Measurements from ENCODE around the gene PRAMEF15.
A peak's percentile ranks its signal among the peaks of the same experiment; 100 is the strongest.
"Not testable (repeated sequence)": the region's sequence is repeated elsewhere in the genome, so short reads cannot be mapped to it uniquely, and the experiment has no call there.

PRAMEF15 gene

DNA sequence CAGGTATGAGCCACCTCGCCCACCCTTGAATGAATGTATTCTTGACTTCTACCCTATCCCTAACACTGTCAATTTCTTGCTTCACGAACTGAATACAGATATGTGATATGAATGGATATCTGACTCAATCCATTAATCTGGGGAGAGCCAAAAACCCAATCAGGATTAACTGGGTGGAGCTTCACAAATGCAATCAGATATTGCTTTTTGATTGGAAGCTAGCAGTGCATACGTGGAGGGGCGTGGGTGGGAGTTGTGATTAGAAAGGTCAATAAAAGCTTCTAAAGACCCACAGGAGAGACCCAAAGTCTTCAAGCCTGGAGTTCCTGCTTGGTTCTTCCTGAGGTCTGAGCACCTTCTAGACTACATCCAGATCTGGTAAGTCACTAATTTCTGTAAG, at the start of gene PRAMEF15:
PRAMEF15 (plus strand) TSS at position 301 of the 400 bp plus-strand sequence. CDS start 2,827 bp downstream, outside the sequence.
- DNase-seq (ENCODE audit: low spot score), result not testable (repeated sequence)

DNA sequence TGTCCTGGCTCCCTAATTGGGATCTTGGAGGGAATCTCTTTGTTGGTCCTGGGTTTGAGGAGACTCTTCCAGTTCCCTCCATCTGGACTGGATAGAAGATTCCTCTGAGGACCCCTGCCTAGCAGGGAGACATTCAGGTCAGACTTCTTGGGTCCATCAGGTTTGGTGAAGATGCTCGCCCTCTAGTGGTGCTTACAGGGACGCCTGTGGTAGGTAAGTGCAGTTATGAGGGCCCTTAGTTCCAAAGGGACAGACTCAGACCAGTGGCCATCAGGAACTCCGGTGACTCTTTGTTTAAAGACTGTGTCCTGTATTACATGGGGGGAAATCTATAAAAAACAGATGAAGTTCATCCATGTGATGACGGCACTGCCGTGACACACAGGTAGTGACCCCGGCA, 38.4 kb upstream of the PRAMEF15 start:
- not testable (repeated sequence) for DNase-seq (ENCODE audit: low spot score)

DNA sequence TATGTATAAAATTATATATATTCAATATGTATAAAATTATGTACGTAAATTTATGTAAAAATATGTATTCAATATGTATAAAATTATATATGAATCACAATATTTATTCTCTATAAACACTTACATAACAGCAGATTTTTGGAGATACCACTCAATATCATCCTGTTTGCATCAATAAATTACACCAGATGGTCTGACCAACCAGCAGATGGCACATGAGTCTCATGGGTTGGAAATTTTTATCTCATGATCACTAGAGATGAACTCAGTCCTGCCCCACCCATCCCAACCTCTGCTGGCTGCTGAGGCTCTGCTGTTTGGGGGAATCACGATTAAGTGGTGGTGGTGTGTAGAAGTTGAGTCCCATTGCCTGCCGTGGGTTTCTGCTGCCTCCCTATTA, 35.8 kb upstream of the PRAMEF15 start:
- not testable (repeated sequence) for DNase-seq (ENCODE audit: low spot score)

DNA sequence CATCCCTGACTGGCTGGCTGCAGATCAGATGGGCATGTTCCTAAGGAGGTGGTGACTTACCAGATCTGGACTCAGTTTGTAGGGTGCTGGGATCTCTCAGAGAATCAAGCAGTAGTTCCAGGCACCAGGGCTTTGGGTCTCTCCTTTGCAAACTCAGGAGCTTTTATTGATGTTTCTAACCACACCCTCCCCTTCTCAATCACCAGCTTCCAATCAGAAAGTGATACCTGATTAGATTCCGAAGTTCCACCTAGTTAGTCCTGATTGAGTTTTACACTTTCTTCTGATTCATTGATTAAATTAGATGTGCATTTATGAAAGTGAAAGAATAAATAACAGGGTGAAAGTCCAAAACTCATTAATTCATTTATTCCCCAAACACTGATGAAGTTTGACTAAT, 30.3 kb upstream of the PRAMEF15 start, which contains the start of gene PRAMEF8:
PRAMEF8 (minus strand) TSS at position 101 of the 400 bp plus-strand sequence. CDS start 1,046 bp downstream, outside the sequence.
- not testable (repeated sequence) for DNase-seq (ENCODE audit: low spot score)

DNA sequence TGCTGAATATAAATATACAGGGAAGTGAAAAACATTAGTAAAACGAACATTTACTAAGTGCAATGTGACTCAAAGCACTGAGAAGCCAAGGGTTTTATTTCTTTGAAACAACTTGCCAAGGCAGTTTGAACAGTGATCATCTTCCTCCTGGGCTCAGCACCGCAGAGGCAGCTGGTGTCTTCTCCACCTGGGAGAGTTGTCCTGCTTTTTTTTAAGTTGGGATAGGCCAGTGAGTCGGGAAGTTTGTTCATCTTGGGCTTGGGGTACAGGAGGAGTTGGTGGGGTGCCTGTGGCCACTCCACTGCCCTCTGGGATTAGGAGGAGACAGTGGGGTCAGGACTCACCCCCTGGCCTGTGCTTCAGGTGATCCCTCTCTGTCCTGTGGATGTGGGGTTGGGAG, 26.4 kb upstream of the PRAMEF15 start:
- DNase-seq (ENCODE audit: low spot score), result not testable (repeated sequence)

DNA sequence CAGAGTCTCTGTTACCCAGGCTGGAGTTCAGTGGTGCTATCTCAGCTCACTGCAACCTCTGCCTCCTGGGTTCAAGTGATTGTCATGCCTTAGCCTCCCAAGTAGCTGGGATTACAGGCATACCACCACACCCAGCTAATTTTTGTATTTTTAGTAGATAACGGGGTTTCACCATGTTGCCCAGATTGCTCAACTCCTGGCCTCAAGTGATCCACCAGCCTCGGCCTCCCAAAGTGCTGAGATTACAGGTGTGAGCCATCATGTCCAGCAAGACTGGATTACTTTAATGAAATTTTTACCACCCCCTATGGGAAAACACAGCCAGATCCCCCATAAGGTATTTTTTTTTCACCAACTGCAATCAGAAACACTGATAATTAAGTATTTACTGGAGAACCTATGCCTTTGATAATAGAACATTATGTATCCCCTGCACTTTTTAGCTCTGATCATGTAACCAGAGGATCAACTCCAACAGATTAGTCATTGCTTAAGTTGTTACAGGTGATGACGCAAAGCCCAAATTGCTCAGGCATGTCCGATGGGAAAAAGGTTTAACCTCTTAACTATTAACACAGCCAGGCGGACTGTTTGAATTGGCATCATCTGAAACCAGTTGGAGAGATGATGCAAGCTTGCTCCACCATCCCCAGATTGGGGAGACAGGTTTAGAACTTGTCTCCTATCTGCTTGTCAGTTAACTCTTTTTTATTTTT, 18.0 kb upstream of the PRAMEF15 start:
- DNase-seq (ENCODE audit: low spot score), result not testable (repeated sequence)

DNA sequence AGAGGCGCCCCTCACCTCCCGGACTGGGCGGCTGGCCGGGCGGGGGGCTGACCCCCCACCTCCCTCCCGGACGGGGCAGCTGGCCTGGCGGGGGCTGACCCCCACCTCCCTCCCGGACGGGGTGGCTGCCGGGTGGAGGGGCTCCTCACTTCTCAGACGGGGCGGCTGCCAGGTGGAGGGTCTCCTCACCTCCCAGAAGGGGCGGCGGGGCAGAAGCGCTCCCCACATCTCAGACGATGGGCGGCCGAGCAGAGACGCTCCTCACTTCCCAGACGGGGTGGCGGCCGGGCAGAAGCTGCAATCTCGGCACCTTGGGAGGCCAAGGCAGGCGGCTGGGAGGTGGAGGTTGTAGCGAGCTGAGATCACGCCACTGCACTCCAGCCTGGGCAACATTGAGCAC, 16.7 kb upstream of the PRAMEF15 start:
- not testable (repeated sequence) for DNase-seq (ENCODE audit: low spot score)

DNA sequence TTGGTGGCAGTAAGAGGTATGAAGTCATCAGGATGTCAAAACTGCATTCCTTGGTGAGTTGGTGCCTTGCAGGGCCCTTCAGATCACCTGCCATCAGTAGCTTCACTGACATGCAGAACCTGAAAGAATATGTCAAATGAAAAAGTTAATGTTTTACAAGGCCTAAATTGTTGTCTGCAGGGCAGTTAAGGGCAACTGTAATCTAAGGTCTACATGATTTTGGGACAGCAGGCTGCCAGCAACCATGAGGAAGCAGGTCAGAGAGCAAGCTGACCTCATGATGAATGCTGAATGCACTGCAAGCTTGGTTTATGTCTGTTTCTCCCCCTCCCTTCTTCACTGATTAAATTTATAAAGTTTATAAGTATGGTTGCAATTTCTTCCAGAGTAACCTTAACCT, 13.2 kb upstream of the PRAMEF15 start:
- not testable (repeated sequence) for DNase-seq (ENCODE audit: low spot score)

DNA sequence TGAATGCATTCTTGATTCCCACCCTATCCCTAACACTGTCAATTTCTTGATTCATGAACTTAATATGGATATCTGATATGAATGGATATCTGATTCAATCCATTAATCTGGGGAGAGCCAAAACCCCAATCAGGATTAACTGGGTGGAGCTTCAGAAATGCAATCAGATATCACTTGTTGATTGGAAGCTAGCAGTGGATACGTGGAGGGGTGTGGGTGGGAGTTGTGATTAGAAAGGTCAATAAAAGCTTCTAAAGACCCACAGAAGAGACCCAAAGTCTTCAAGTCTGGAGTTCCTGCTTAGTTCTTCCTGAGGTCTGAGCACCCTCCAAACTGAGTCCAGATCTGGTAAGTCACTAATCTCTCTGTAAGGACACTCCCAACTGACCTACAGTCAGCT, 12.1 kb upstream of the PRAMEF15 start, which contains the start of gene PRAMEF33:
PRAMEF33 (plus strand) TSS at position 301 of the 400 bp plus-strand sequence. CDS start 2,416 bp downstream, outside the sequence.
- not testable (repeated sequence) for DNase-seq (ENCODE audit: low spot score)

DNA sequence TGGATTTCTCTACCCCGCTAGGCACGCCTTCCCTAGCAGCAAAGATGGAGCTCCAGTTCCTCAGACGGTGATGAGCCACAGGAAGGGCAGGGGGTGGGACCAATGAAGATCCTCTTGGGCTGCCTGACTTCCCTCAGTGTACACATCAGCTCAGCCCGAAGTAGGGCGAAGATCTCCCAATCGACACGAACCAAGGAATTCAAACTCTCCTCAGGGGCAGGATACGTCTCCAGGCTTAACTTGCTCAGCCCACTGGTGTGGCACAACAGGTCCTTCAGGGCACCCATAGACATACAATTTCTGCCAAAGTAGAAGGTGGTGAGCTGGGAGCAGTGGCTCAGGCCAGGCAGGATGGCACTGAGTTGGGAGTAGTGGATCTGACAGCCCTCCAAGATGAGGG, 27.1 kb downstream of the PRAMEF15 start:
- DNase-seq (ENCODE audit: low spot score), result not testable (repeated sequence)

DNA sequence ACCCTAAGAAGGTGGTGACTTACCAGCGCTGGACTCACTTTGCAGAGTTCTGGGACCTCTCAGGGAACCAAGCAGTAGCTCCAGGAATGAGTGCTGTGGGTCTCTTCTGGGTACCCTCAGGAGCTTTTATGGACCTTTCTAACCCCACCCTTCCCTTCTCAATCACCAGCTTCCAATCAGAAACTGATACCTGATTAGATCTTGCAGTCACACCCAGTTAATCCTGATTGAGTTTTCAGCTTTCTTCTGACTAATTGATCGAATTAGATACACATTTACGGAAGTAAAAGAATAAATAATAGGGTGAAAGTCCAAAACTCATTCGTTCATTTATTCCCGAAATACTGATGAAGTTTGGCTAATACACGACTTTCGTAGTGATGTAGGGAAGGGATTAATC, 31.7 kb downstream of the PRAMEF15 start, which contains the start of gene PRAMEF14:
PRAMEF14 (minus strand) TSS at position 101 of the 400 bp plus-strand sequence. CDS start 1,820 bp downstream, outside the sequence.
- DNase-seq (ENCODE audit: low spot score), result not testable (repeated sequence)

DNA sequence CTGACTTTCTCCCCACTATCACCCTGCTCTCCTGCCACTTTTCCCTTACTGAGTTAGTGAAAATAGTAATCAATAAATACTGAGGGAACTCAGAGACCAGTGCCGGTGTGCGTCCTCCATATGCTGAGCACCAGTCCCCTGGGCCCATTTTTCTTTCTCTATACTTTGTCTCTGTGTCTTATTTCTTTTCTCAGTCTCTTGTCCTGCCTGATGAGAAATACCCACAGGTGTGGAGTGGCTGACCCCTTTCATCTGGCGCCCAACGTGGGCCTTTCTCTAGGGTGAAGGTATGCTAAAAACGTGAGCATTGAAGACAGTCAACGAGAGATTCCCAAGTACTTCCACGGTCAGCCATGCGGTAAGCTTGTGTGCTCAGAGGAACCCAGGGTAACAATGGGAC, 38.1 kb downstream of the PRAMEF15 start:
- not testable (repeated sequence) for DNase-seq (ENCODE audit: low spot score)

DNA sequence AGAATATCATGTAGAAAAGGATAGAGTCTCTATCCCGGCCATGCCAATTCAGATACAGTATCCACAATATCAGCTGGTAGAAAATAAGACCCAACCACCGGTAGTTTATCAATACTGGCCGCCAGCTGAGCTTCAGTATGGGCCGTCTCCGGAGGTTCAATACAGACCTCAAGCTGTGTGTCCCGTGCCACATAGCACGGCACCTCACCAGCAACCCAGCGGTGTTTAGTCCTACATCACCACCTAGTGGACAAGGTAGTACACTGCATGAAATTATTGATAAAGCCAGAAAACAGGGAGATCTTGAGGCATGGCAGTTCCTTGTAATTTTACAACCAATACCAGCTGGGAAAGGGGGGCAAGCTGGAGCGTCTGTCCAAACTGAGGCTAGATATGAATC, 39.1 kb downstream of the PRAMEF15 start:
- DNase-seq (ENCODE audit: low spot score), result not testable (repeated sequence)

DNA sequence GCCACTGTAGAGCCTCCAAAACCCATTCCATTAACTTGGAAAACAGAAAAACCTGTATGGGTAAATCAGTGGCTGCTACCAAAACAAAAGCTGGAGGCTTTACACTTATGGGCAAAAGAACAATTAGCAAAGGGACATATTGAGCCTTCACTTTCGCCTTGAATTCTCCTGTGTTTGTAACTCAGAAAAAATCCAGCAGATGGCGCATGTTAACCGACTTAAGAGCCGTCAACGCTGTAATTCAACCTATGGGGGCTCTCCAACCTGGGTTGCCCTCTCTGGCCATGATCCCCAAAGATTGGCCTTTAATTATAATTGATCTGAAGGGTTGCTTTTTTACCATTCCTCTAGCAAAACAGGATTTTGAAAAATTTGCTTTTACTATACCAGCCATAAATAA, 41.4 kb downstream of the PRAMEF15 start:
- peak; percentile 18 for DNase-seq (ENCODE audit: low spot score)

DNA sequence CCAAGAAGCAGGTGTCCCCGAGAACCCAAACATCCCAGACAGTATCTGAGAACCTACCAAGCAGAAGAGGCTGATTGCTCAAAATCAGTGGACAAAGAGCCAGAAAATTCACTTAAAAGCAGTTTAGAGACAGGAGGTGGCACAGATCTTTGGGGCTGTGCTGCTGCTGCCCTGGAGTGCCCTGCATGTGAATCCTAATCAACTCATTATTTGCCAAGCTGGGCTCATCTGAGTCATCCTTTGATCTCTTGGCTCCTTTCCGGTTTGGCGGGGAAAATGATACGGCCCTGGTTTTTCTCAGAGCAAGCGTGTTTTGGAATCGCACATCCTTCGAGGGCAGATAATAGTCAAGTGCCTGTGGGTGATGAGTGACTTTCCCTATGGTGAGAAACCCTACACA, 47.0 kb downstream of the PRAMEF15 start:
- not testable (repeated sequence) for DNase-seq (ENCODE audit: low spot score)

DNA sequence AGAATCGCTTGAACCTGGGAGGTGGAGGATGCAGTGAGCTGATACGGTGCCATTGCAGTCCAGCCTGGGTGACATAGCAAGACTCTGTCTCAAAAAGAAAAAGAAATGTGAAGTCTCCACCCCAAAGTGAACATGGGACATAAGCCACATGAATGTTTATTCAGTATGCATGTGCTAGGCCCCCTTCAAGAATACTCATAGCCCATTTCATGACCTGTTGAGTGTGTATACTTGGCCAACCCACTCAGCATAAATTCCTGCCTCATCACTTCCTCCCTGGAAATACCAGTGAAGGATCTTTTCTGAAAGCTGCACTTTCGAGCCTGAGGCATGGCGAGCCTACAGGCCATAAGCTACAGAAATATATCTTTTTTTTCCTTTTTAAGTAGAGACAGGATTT, 49.5 kb downstream of the PRAMEF15 start:
- DNase-seq (ENCODE audit: low spot score), result not testable (repeated sequence)

DNA sequence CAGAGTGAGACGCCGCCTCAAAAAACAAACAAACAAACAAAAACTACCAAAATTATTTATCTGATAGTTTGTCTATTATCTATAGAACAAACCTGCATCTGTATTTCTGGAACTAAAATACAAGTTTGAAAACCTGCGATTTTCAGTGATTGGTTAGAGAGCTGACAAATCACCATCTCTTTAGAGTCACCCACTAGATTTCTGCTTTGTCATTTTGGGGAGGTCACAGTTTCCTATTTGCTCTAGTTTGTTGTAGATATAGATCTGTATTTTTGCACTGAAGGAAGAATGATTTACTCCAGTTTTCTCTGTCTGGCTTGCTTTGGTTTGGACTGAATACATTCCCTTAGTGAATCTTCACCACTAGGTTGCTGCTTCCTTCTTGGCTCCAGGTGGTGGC, 51.2 kb downstream of the PRAMEF15 start:
- DNase-seq (ENCODE audit: low spot score), result not testable (repeated sequence)

DNA sequence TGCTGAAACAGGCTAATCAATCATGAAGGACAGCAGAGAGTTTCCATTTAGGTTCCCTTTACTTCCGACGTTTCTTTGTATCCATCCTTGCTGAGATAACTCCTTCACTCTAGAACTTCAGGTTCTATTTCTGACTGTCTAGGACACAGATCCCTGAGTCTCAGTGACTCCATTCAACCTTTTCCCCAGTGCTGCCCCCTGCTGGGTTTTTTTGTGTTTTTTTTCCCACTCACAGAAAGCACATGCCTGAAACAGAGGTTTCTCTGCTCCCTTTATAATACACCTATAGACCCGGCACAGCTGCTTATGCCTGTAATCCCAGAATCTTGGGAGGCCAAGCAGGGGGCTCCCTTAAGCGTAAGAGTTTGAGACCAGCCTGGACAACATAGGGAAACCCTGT, 53.2 kb downstream of the PRAMEF15 start:
- DNase-seq (ENCODE audit: low spot score), result not testable (repeated sequence)

Measured in kidney capillary endothelial cell (primary cell).